GM18867 (cell line): ENCODE results near the gene MICU1.
"Not testable (repeated sequence)": the region's sequence is repeated elsewhere in the genome, so short reads cannot be mapped to it uniquely, and the experiment has no call there.

Source experiments
- ATAC-seq: cut with Tn5 transposase; IDR thresholded peaks from one replicate; pipeline ENCODE4 v1.9.1; 2021; ENCODE audit warnings: mild to moderate bottlenecking, moderate library complexity; ENCODE audit not compliant: unreplicated experiment

Gene MICU1

GRCh38 chr10:72354356-72355213 is 271.3 kb downstream of the MICU1 start, which contains the start of gene DNAJB12:
Gene DNAJB12 (minus strand): TSS chr10:72354919. CDS start chr10:72354897, 22 bp downstream.
- ATAC-seq: peak; percentile 79

- ATAC-seq: peak; percentile 9
Observed at GRCh38 chr10:72353965-72354355, 271.9 kb downstream of the MICU1 start.

- no peak for ATAC-seq
Observed at GRCh38 chr10:72353028-72353964, 272.6 kb downstream of the MICU1 start.

- ATAC-seq: no peak
Observed at GRCh38 chr10:72351479-72351878, 274.4 kb downstream of the MICU1 start.

- ATAC-seq: no peak
Observed at GRCh38 chr10:72349438-72349837, 276.4 kb downstream of the MICU1 start.

GRCh38 chr10:72348282-72348681 is 277.6 kb downstream of the MICU1 start:
- ATAC-seq: no peak

GRCh38 chr10:72346117-72346516 is 279.8 kb downstream of the MICU1 start:
- ATAC-seq: not testable (repeated sequence)

- ATAC-seq: no peak
Observed at GRCh38 chr10:72344932-72345331, 280.9 kb downstream of the MICU1 start.

GRCh38 chr10:72342911-72343310 is 283.0 kb downstream of the MICU1 start:
- ATAC-seq: no peak

- ATAC-seq: no peak
Observed at GRCh38 chr10:72340510-72341261, 285.2 kb downstream of the MICU1 start.

GRCh38 chr10:72338180-72338579 is 287.7 kb downstream of the MICU1 start:
- ATAC-seq: no peak

- no peak for ATAC-seq
Observed at GRCh38 chr10:72337722-72338121, 288.2 kb downstream of the MICU1 start.

- ATAC-seq: no peak
Observed at GRCh38 chr10:72337039-72337629, 288.7 kb downstream of the MICU1 start.

GRCh38 chr10:72336259-72337038 is 289.4 kb downstream of the MICU1 start:
- ATAC-seq: no peak

- ATAC-seq: peak; percentile 25
Observed at GRCh38 chr10:72335394-72336258, 290.3 kb downstream of the MICU1 start.

- ATAC-seq: peak; percentile 57
Observed at GRCh38 chr10:72334825-72335393, 291.0 kb downstream of the MICU1 start.

- ATAC-seq: no peak
Observed at GRCh38 chr10:72334196-72334824, 291.6 kb downstream of the MICU1 start.
